NT2/D1 (cell line): ENCODE results near the gene HERC4.
"Not testable (repeated sequence)": the region's sequence is repeated elsewhere in the genome, so short reads cannot be mapped to it uniquely, and the experiment has no call there.

ENCODE experiments used
- SUZ12 ChIP-seq: IDR thresholded peaks from 2 replicates; pipeline ENCODE4 v1.6.1; 2011; ENCODE audit not compliant: insufficient read length, insufficient read depth; ENCODE audit errors: extremely low read depth
- ZNF274 ChIP-seq: IDR thresholded peaks from 2 replicates; pipeline ENCODE4 v1.6.1; 2011; ENCODE audit warnings: mild to moderate bottlenecking, low read depth, low read length

DNA sequence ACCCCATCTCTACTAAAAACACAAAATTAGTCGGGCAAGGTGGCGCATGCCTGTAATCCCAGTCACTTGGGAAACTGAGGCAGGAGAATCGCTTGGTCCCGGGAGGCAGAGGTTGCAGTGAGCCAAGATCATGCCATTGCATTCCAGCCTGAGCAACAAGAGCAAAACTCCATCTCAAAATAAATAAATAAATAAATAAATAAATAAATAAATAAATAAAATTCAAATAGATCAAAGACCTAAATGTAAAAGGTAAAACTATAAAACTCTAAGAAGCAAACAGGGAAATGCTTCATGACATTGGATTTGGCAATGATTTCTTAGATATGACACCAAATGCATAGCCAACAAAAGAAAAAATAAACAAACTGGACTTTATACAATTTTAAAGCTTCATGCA is 52.8 kb downstream of the HERC4 start:
- TF ChIP-seq SUZ12, ZNF274: not testable (repeated sequence)
